H1 (cell line): ENCODE measurements around the gene DPH1. TPM values are rescaled to one million over a fixed set of nuclear protein-coding genes. Genes with fewer than 3 reads are reported as not detected.

ENCODE experiments used
- CTCF ChIA-PET: fragments of 300-600 bp; sonication (Branson Sonifier 250); formaldehyde crosslinking; loops from one replicate; lab custom pipeline; 2021; ENCODE audit not compliant: partially characterized antibody; lab: Charles Lee
- POLR2A ChIA-PET: fragments of 300-600 bp; sonication (Branson Sonifier 250); formaldehyde crosslinking; loops from one replicate; lab custom pipeline; 2021; ENCODE audit warnings: inconsistent platforms; ENCODE audit not compliant: partially characterized antibody; lab: Charles Lee
- DNase-seq, 2 experiments: peaks; one replicate each; pipeline versions ENCODE4 v3.0.0 to v3.0.0-alpha.2; 2010 to 2022; ENCODE audit warnings: low spot score in 2 of 2, low read depth in 1 of 2, mixed read lengths in 1 of 2
- FAIRE-seq: peaks from 2 replicates; lab custom pipeline; 2011; peaks lifted over from hg19 to GRCh38; lab: Jason Lieb, UNC
- H2AFZ ChIP-seq: 2 replicates; pipeline ENCODE4 v1.8.1; 2012; ENCODE audit warnings: low read length, inconsistent platforms
- H2AK5ac ChIP-seq: 2 replicates; pipeline ENCODE4 v1.6.1; 2013; ENCODE audit warnings: low read depth, low read length
- H2BK120ac ChIP-seq: replicated peaks from 2 replicates; pipeline ENCODE3; 2013; ENCODE audit warnings: low read depth, low read length, inconsistent platforms
- H2BK12ac ChIP-seq: 2 replicates; pipeline ENCODE4 v1.6.1; 2013; ENCODE audit warnings: low read depth, low read length
- H2BK15ac ChIP-seq: 2 replicates; pipeline ENCODE4 v1.6.1; 2013; ENCODE audit warnings: low read length
- H2BK20ac ChIP-seq: 2 replicates; pipeline ENCODE4 v1.6.1; 2013; ENCODE audit warnings: low read length
- H2BK5ac ChIP-seq: 2 replicates; pipeline ENCODE4 v1.6.1; 2013; ENCODE audit warnings: low read depth, low read length
- H3K14ac ChIP-seq: 2 replicates; pipeline ENCODE4 v1.6.1; 2013; ENCODE audit warnings: inconsistent platforms; ENCODE audit not compliant: insufficient read length
- H3K18ac ChIP-seq: 2 replicates; pipeline ENCODE4 v1.6.1; 2013; ENCODE audit warnings: low read length; ENCODE audit errors: extremely low read depth
- H3K23ac ChIP-seq: 2 replicates; pipeline ENCODE4 v1.6.1; 2013; ENCODE audit warnings: inconsistent platforms; ENCODE audit not compliant: insufficient read length
- H3K23me2 ChIP-seq: 2 replicates; pipeline ENCODE4 v1.6.1; 2013; ENCODE audit warnings: low read depth, low read length
- H3K27ac ChIP-seq: 2 replicates; pipeline ENCODE4 v1.6.1; 2011; ENCODE audit warnings: low read depth, low read length, inconsistent platforms
- H3K27me3 ChIP-seq, 4 experiments: replicated peaks in 1 of 4; 1 replicate in 1 of 4; 2 replicates in 3 of 4; pipeline versions ENCODE4 v1.6.1 to v1.8.1; 2011 to 2013; ENCODE audit warnings: low read length in 3 of 4, mild to moderate bottlenecking in 3 of 4, inconsistent platforms in 2 of 4, mixed read lengths in 2 of 4, moderate library complexity in 1 of 4; ENCODE audit not compliant: control insufficient read depth in 3 of 4, insufficient read depth in 3 of 4; ENCODE audit errors: extremely low read depth in 1 of 4
- H3K36me3 ChIP-seq, 4 experiments: 2 replicates each; pipeline versions ENCODE4 v1.6.1 to v1.8.1; 2011 to 2013; ENCODE audit warnings: mild to moderate bottlenecking in 4 of 4, low read length in 3 of 4, moderate library complexity in 2 of 4, control low read depth in 1 of 4, inconsistent platforms in 1 of 4; ENCODE audit not compliant: insufficient read depth in 4 of 4, control insufficient read depth in 2 of 4
- H3K4ac ChIP-seq: replicated peaks from 2 replicates; pipeline ENCODE3; 2013; ENCODE audit warnings: low read length, low read depth, mixed read lengths, inconsistent platforms; ENCODE audit not compliant: insufficient read length
- H3K4me1 ChIP-seq, 4 experiments: replicated peaks in 1 of 4; 1 replicate in 1 of 4; 2 replicates in 3 of 4; pipeline versions ENCODE4 v1.6.1 to v1.8.1; 2011 to 2013; ENCODE audit warnings: low read length in 3 of 4, inconsistent platforms in 2 of 4, mixed read lengths in 1 of 4; ENCODE audit not compliant: insufficient read depth in 4 of 4, control insufficient read depth in 3 of 4
- H3K4me2 ChIP-seq, 2 experiments: 2 replicates each; pipeline versions ENCODE4 v1.6.1 to v1.8.1; 2011 to 2013; ENCODE audit warnings: low read depth in 2 of 2, low read length in 2 of 2, control low read depth in 1 of 2, inconsistent platforms in 1 of 2, mild to moderate bottlenecking in 1 of 2; ENCODE audit not compliant: insufficient read depth in 1 of 2
- H3K4me3 ChIP-seq, 4 experiments: fragments of 200-600, 300-600 bp in 1 of 4; sonication (generic), shearing (Covaris generic), sonication (Bioruptor Twin) in 1 of 4; 2 replicates each; pipeline versions ENCODE4 v1.5.1 to v1.8.1; 2011 to 2016; ENCODE audit warnings: low read length in 4 of 4, low read depth in 3 of 4, control low read depth in 2 of 4, inconsistent platforms in 2 of 4, mild to moderate bottlenecking in 2 of 4, mixed read lengths in 1 of 4, moderate library complexity in 1 of 4; ENCODE audit not compliant: insufficient read depth in 2 of 4; ENCODE audit errors: extremely low read depth in 1 of 4
- H3K56ac ChIP-seq: replicated peaks from 2 replicates; pipeline ENCODE3; 2013; ENCODE audit warnings: low read depth, mild to moderate bottlenecking, mixed read lengths, low read length, inconsistent platforms; ENCODE audit not compliant: insufficient read length
- H3K79me1 ChIP-seq: 2 replicates; pipeline ENCODE4 v1.6.1; 2013; ENCODE audit warnings: low read depth, low read length, control low read depth
- H3K79me2 ChIP-seq, 2 experiments: 2 replicates each; pipeline versions ENCODE4 v1.6.1 to v1.8.1; 2012 to 2013; ENCODE audit warnings: low read length in 2 of 2, mild to moderate bottlenecking in 2 of 2, inconsistent platforms in 1 of 2; ENCODE audit not compliant: insufficient read depth in 2 of 2, control insufficient read depth in 1 of 2
- H3K9ac ChIP-seq, 4 experiments: replicated peaks in 1 of 4; 1 replicate in 1 of 4; 2 replicates in 3 of 4; pipeline versions ENCODE4 v1.6.1 to v1.8.1; 2011 to 2013; ENCODE audit warnings: low read depth in 3 of 4, low read length in 3 of 4, control low read depth in 2 of 4, mild to moderate bottlenecking in 2 of 4, moderate library complexity in 2 of 4, inconsistent platforms in 1 of 4; ENCODE audit errors: extremely low read depth in 1 of 4
- H3K9me3 ChIP-seq, 2 experiments: 2 replicates each; pipeline versions ENCODE4 v1.6.1 to v1.8.1; 2012 to 2013; ENCODE audit warnings: mild to moderate bottlenecking in 2 of 2, moderate library complexity in 2 of 2, control low read depth in 1 of 2, inconsistent platforms in 1 of 2, low read depth in 1 of 2, low read length in 1 of 2, mixed read lengths in 1 of 2; ENCODE audit not compliant: insufficient read depth in 2 of 2
- H4K20me1 ChIP-seq, 2 experiments: replicated peaks in 1 of 2; 2 replicates each; pipeline versions ENCODE3 to v1.8.1; 2011 to 2013; ENCODE audit warnings: inconsistent platforms in 2 of 2, low read length in 2 of 2, mild to moderate bottlenecking in 1 of 2; ENCODE audit not compliant: insufficient read depth in 2 of 2, control insufficient read depth in 1 of 2
- H4K5ac ChIP-seq: 2 replicates; pipeline ENCODE4 v1.6.1; 2013; ENCODE audit warnings: low read length, low read depth, mixed read lengths, inconsistent platforms; ENCODE audit not compliant: insufficient read length
- H4K8ac ChIP-seq: 2 replicates; pipeline ENCODE4 v1.8.0; 2013; ENCODE audit warnings: mild to moderate bottlenecking, moderate library complexity, low read length, inconsistent platforms; ENCODE audit not compliant: insufficient read depth; ENCODE audit errors: extremely low read depth
- H4K91ac ChIP-seq: replicated peaks from 2 replicates; pipeline ENCODE3; 2013; ENCODE audit warnings: low read length, mixed read lengths, inconsistent platforms; ENCODE audit not compliant: insufficient read length
- BRCA1 ChIP-seq: IDR thresholded peaks from 2 replicates; pipeline ENCODE4 v1.6.1; 2012; ENCODE audit warnings: low read depth, low read length, improper control_type of control experiment
- HDAC6 ChIP-seq: IDR thresholded peaks from one replicate; pipeline ENCODE4 v1.7.1; 2012; ENCODE audit warnings: low read depth, mild to moderate bottlenecking, inconsistent platforms, low read length, moderate library complexity
- TAF7 ChIP-seq: optimal IDR thresholded peaks from 2 replicates; pipeline ENCODE3; 2011; ENCODE audit warnings: low read depth, mild to moderate bottlenecking, inconsistent platforms, low read length, moderate library complexity, borderline replicate concordance
- WGBS, 2 experiments: shearing (Covaris generic) in 1 of 2; methylation state at CpG; one replicate each; pipeline versions ENCODE4 v1.1.6 to v1.1.7; 2013 to 2015; ENCODE audit warnings: low lambda C conversion rate in 2 of 2, mixed read lengths in 2 of 2, inconsistent platforms in 1 of 2, low coverage in 1 of 2, missing lambda C conversion rate in 1 of 2; ENCODE audit not compliant: insufficient replicate concordance in 2 of 2, insufficient coverage in 1 of 2, insufficient read length in 1 of 2; ENCODE audit errors: extremely low coverage in 1 of 2, missing lambda C conversion rate in 1 of 2; 5-methylcytosine and 5-hydroxymethylcytosine counted together
- polyA plus RNA-seq, 7 experiments: library from polyadenylated mRNA; depleted of rRNA in 3 of 7; stranded (reverse) in 5 of 7; unstranded in 2 of 7; fragments of >200 nt in 5 of 7; fragments of 200-250 nt in 2 of 7; gene quantifications; 1 replicate in 5 of 7; 2 replicates in 1 of 7; 4 replicates in 1 of 7; pipeline versions ENCODE4 v1.2.1 to v1.2.3, GENCODE V29; 2011 to 2013; ENCODE audit warnings: missing spikeins in 2 of 7, mixed read lengths in 2 of 7
- total RNA-seq: library from RNA; stranded (reverse); fragmentation: NEBNext Ultra II Directional; extraction: Animal tissue kit (Norgen Biotek cat#: 25700); gene quantifications from 2 replicates; pipeline ENCODE4 v1.2.1, GENCODE V29; 2021

Gene DPH1
- total and polyA plus RNA-seq, 2 of the 8 experiments (the other 6 are each of a cell fraction or from before 2014, with no cell fraction given): 24.9 to 30.0 TPM

GRCh38 chr17:2082003-2082781 is 52.2 kb downstream of the DPH1 start:
- no peak for FAIRE-seq
- no peak for DNase-seq
- Histone ChIP-seq H2BK15ac (no peak overlapping the region), H3K18ac (no peak overlapping the region), H3K79me2 (no peaks in the 10 kb centered on the region), H2BK20ac (no peak overlapping the region), H3K4me1 (no peaks in the 10 kb centered on the region), H2AK5ac (no peak overlapping the region), H3K27me3 (no peaks in the 10 kb centered on the region), H4K8ac (no peak overlapping the region; the same call in 1 of the 2 replicates), H3K79me1 (no peaks in the 10 kb centered on the region), H3K4ac (no peak overlapping the region), H4K91ac (no peak overlapping the region), H3K9me3 (no peaks in the 10 kb centered on the region), H3K56ac (no peak overlapping the region), H4K5ac (no peak overlapping the region), H4K20me1 (no peaks in the 10 kb centered on the region), H3K23me2 (no peaks in the 10 kb centered on the region), H2BK120ac (no peak overlapping the region), H2BK5ac (no peak overlapping the region), H3K27ac (no peak overlapping the region), H2BK12ac (no peak overlapping the region), H2AFZ (no peak overlapping the region), H3K23ac (no peak overlapping the region), H3K14ac (no peak overlapping the region), H3K4me3 (no peak overlapping the region), H3K4me2 (no peak overlapping the region), H3K9ac (no peak overlapping the region), H3K36me3 (peaks cover 0 to 5% (median 3%) of the 10 kb centered on the region in 4 experiments; a peak in 5 of 8 replicates)
- POLR2A ChIA-PET: interaction anchor here (1.3 kb wide), 1 partner anchor 70 kb away, joined by 3 read pairs; no protein-coding TSS in a partner anchor
- WGBS, 2 experiments: 80% methylated on average over 9 of the region's 9 CpGs; no CpG with 5 or more reads in 1 of the 2 experiments
- CTCF ChIA-PET: interaction anchor here (0.6 to 2.6 kb wide), 15 partner anchors 10 to 163 kb away, joined by 3 to 11 read pairs (median 6); partner anchors contain the start of gene HIC1
- TF ChIP-seq HDAC6: no peak
- no peak for TF ChIP-seq BRCA1
- no peak for TF ChIP-seq TAF7
